Epithelial cell of proximal tubule (primary cell): ENCODE results near the gene RSPH9. TPM values are rescaled to one million over a fixed set of nuclear protein-coding genes. Genes with fewer than 3 reads are reported as not detected.

Source experiments
- DNase-seq: peaks from one replicate; pipeline ENCODE4 v3.0.0-alpha.2; 2011; ENCODE audit warnings: low read depth
- H3K4me3 ChIP-seq: 2 replicates; pipeline ENCODE4 v1.5.1; 2011; ENCODE audit warnings: low read depth, mild to moderate bottlenecking, low read length
- total RNA-seq: library from RNA; depleted of rRNA; stranded (reverse); fragments of >200 nt; gene quantifications from 2 replicates; pipeline ENCODE4 v1.2.3, GENCODE V29; 2015
- TF ChIP-seq, protein P1 (sequence below): conservative IDR thresholded peaks from 2 replicates; pipeline ENCODE4 v1.5.1; 2012; ENCODE audit warnings: low read depth, mild to moderate bottlenecking, low read length

RSPH9 gene
- total RNA-seq, 1 donor from 2014 or later = not detected

DNA sequence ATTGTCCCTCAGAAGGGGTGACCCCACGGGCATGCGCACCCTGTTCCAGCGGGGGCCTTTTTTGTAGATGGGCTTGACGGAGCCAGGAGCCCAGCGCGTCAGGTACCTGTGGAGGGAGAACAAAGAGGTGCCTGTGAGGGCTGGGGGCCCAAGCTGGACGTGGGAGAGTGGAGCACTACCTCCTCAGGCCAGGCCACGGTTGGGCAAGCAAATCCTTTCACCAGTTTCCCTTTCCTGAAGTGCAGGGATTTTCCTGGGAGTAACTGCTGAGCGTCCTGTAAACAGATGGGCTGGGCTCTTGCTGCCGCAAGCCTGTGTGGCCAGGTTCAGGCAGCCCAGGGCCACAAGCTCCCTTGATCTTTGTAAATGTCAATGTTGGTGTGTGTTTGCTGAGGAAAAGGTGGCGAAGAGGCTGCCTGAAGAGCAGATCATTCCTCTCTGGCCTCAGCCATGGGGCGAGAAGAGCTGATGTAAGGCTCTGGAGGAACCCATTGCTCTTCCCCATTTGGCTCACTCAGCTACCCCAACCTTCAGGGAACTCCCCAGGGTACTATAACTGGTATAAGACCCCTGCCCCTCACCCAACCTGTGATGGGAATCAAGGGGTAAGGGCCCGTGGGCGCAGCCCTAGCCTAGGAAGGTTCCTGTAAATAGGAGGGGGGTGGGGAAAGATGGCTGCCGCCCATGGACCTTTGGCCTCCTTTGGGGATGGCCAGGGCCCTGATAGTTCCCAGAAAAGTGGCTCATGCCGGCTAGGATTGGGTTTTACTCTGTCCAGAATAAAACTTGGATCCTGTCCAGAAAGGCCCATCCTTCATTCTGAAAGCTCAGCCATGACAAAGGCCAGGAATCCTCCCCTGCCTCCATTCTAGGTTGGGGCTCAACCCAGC is 27.2 kb downstream of the RSPH9 start:
- H3K4me3 ChIP-seq = no peak overlapping the region
- no peak for DNase-seq
- TF ChIP-seq, protein P1, sequence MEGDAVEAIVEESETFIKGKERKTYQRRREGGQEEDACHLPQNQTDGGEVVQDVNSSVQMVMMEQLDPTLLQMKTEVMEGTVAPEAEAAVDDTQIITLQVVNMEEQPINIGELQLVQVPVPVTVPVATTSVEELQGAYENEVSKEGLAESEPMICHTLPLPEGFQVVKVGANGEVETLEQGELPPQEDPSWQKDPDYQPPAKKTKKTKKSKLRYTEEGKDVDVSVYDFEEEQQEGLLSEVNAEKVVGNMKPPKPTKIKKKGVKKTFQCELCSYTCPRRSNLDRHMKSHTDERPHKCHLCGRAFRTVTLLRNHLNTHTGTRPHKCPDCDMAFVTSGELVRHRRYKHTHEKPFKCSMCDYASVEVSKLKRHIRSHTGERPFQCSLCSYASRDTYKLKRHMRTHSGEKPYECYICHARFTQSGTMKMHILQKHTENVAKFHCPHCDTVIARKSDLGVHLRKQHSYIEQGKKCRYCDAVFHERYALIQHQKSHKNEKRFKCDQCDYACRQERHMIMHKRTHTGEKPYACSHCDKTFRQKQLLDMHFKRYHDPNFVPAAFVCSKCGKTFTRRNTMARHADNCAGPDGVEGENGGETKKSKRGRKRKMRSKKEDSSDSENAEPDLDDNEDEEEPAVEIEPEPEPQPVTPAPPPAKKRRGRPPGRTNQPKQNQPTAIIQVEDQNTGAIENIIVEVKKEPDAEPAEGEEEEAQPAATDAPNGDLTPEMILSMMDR = no peak

DNA sequence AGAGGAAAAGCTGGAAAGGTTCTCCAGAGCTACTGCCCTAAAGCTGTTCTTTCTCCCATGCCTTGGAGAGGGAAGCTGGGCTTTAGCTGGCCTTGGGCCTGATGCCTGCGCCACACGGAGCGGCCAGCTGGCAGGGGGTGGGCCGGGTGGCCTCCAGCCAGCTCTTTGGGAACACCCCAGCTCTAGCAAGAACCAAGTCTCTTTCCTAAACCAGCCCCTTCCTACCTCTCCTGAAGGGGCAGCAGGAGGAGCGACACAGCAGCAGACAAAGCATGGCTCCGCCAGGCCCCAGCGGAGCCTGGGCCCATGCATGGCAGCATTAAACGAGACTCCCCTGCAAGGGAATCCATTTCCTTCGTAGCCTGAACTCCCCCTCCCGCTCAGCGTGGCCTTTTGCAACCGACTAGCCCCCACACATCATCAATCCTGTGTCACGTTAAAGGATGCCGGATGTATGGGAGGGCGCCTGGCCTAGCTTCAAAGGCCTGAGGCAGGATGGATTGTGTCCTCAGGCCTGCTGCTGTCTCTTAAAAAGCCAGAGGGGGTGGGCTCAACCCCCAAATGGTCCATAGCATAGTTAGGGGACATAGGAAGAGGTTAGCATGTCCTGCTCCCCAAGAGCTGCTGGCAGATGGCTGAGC is 28.7 kb downstream of the RSPH9 start:
- no peak overlapping the region for H3K4me3 ChIP-seq
- TF ChIP-seq, protein P1 = no peak
- no peak for DNase-seq

DNA sequence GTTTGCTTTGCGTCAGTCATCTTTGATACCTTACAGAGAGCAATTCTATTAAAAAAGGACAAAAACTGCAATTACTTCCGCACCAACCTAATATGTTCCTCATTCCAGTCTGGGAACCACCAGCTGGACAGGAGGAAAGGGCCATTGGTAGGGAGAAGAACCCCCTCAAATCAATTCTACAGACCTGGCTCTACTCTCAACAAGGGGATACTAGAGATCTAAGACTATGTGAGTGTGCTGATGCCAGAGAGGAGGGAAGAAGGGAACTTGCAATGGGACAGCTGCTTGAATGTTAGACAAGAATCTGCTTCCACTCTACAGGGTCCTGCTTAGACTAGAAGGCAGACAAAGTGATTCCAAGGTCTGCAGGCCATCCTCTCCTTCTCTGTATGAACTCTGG is 29.5 kb downstream of the RSPH9 start:
- TF ChIP-seq, protein P1 = no peak
- no peak for DNase-seq
- H3K4me3 ChIP-seq = no peak overlapping the region

DNA sequence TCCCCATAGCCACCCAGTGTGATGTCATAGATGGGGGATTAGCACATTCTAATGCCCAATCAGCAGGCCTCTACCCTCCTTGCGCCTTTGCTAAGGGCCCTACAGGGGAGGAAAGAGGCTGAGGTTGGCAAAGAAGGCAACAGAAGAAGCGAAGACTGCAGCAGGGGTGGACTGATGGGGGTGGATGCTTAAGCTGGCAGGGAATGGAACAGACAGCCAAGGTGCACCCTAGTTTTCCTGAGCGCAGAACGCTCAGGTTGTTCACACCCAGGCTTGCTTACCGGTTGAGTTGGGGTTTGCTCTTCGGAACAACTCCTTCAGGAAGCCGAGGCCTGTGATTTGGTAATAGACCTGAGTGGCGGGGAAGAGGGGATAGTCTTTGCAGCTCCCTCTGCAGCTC is 30.1 kb downstream of the RSPH9 start:
- no peak for DNase-seq
- TF ChIP-seq, protein P1 = no peak
- H3K4me3 ChIP-seq = no peak overlapping the region

- DNase-seq = no peak
- TF ChIP-seq, protein P1 = no peak
- no peak overlapping the region for H3K4me3 ChIP-seq
Observed at GRCh38 chr6:43676962-43677606, 32.2 kb downstream of the RSPH9 start.

GRCh38 chr6:43677759-43678158 is 32.9 kb downstream of the RSPH9 start:
- TF ChIP-seq, protein P1 = no peak
- DNase-seq = no peak
- no peak overlapping the region for H3K4me3 ChIP-seq
